Stimulated activated CD4-positive, alpha-beta T cell treated with anti-CD3 and anti-CD28 coated beads, Interleukin-4, amount 100 ng/mL, for 48 hours (primary cell): ENCODE measurements around the gene LRIT3.

Experiments used
- DNase-seq, 2 donors: peaks; one replicate each; pipeline ENCODE4 v3.0.0-alpha.2; 2020; ENCODE audit warnings: low read depth in 2 of 2

LRIT3 gene

GRCh38 chr4:109908731-109909130 lies 60.8 kb downstream of the LRIT3 start:
- no peak for DNase-seq

GRCh38 chr4:109910256-109910655 lies 62.3 kb downstream of the LRIT3 start:
- DNase-seq = no peak

GRCh38 chr4:109912706-109913595 lies 65.0 kb downstream of the LRIT3 start, which contains the start of gene EGF:
TSS of gene EGF (plus strand) at chr4:109912883. CDS start at chr4:109913336, 453 bp downstream.
- no peak for DNase-seq

- no peak for DNase-seq
Measured at GRCh38 chr4:109913596-109914241, 65.8 kb downstream of the LRIT3 start.

- DNase-seq = no peak
Measured at GRCh38 chr4:109914322-109914721, 66.4 kb downstream of the LRIT3 start.

GRCh38 chr4:109915385-109916026 lies 67.6 kb downstream of the LRIT3 start:
- no peak for DNase-seq

GRCh38 chr4:109916027-109916409 lies 68.1 kb downstream of the LRIT3 start:
- DNase-seq = no peak

GRCh38 chr4:109921384-109921808 lies 73.5 kb downstream of the LRIT3 start:
- no peak for DNase-seq
